RWPE2 (cell line): Measurements from ENCODE around the gene MAP2K2.

Source experiments
- ATAC-seq: fragments of 200-7000 bp; cut with Tn5 transposase; 3 replicates; pipeline ENCODE4 v1.9.1; 2021; ENCODE audit warnings: low read depth
- DNase-seq: peaks from one replicate; pipeline ENCODE4 v3.0.0-alpha.2; 2020; ENCODE audit warnings: low spot score
- H3K27ac ChIP-seq: fragments of 450-650 bp; 2 replicates; pipeline ENCODE4 v1.5.1; 2017; ENCODE audit warnings: mild to moderate bottlenecking; ENCODE audit not compliant: poor library complexity, severe bottlenecking
- H3K27me3 ChIP-seq: fragments of 250-450 bp; sonication (Bioruptor Pico); 2 replicates; pipeline ENCODE4 v1.5.1; 2021; ENCODE audit warnings: mild to moderate bottlenecking, moderate library complexity; ENCODE audit not compliant: insufficient read depth, poor library complexity, severe bottlenecking
- H3K36me3 ChIP-seq: fragments of 250-450 bp; sonication (Bioruptor Pico); 2 replicates; pipeline ENCODE4 v1.5.1; 2020; ENCODE audit warnings: low read depth, mild to moderate bottlenecking, moderate library complexity
- H3K4me1 ChIP-seq: fragments of 250-450 bp; sonication (Bioruptor Pico); 2 replicates; pipeline ENCODE4 v1.5.1; 2021; ENCODE audit warnings: mild to moderate bottlenecking, moderate library complexity; ENCODE audit not compliant: insufficient read depth, poor library complexity, severe bottlenecking
- H3K4me3 ChIP-seq: fragments of 250-450 bp; sonication (Bioruptor Pico); 2 replicates; pipeline ENCODE4 v1.5.1; 2021; ENCODE audit warnings: mild to moderate bottlenecking, moderate library complexity; ENCODE audit not compliant: severe bottlenecking
- H3K9me3 ChIP-seq: fragments of 250-450 bp; sonication (Bioruptor Pico); 2 replicates; pipeline ENCODE4 v1.5.1; 2021; ENCODE audit warnings: mild to moderate bottlenecking, moderate library complexity; ENCODE audit not compliant: severe bottlenecking
- CTCF ChIP-seq: fragments of 450-650 bp; IDR thresholded peaks from one replicate; pipeline ENCODE4 v1.5.1; 2017; ENCODE audit warnings: mild to moderate bottlenecking, moderate library complexity; ENCODE audit not compliant: poor library complexity, severe bottlenecking

The MAP2K2 gene

GRCh38 chr19:4115050-4115817 is 8.7 kb downstream of the MAP2K2 start:
- Histone ChIP-seq H3K4me3 (no peak overlapping the region), H3K4me1 (no peaks in the 10 kb centered on the region), H3K27ac (no peak overlapping the region), H3K9me3 (no peaks in the 10 kb centered on the region), H3K36me3 (peaks cover 58% of the 10 kb centered on the region), H3K27me3 (no peaks in the 10 kb centered on the region)
- TF ChIP-seq CTCF, result no peak
- DNase-seq (no peak), ATAC-seq (no peak)

- Histone ChIP-seq H3K9me3 (no peaks in the 10 kb centered on the region), H3K4me1 (no peaks in the 10 kb centered on the region), H3K36me3 (peaks cover 60% of the 10 kb centered on the region), H3K27me3 (no peaks in the 10 kb centered on the region), H3K4me3 (no peak overlapping the region), H3K27ac (no peak overlapping the region)
- TF ChIP-seq CTCF, result no peak
- ATAC-seq, result no peak
- DNase-seq, result no peak
These were observed 9.7 kb downstream of the MAP2K2 start for GRCh38 chr19:4114181-4114580.

- H3K9me3 ChIP-seq, result no peaks in the 10 kb centered on the region
- DNase-seq, result no peak
- no peaks in the 10 kb centered on the region for H3K27me3 ChIP-seq
- H3K4me1 ChIP-seq, result no peaks in the 10 kb centered on the region
- H3K27ac ChIP-seq, result no peak overlapping the region
- H3K4me3 ChIP-seq, result no peak overlapping the region
- H3K36me3 ChIP-seq, result peaks cover 63% of the 10 kb centered on the region
- ATAC-seq, result no peak
- TF ChIP-seq CTCF, result no peak
These were observed 10.4 kb downstream of the MAP2K2 start for GRCh38 chr19:4113398-4114088.

GRCh38 chr19:4112367-4112766 is 11.6 kb downstream of the MAP2K2 start:
- Histone ChIP-seq H3K4me3 (no peak overlapping the region), H3K36me3 (peaks cover 67% of the 10 kb centered on the region)
- TF ChIP-seq CTCF, result no peak

GRCh38 chr19:4109626-4109945 is 14.3 kb downstream of the MAP2K2 start:
- TF ChIP-seq CTCF, result no peak
- H3K4me3 ChIP-seq, result no peak overlapping the region
- no peaks in the 10 kb centered on the region for H3K4me1 ChIP-seq
- DNase-seq (no peak), ATAC-seq (no peak)
- H3K9me3 ChIP-seq, result no peaks in the 10 kb centered on the region
- peaks cover 60% of the 10 kb centered on the region for H3K36me3 ChIP-seq
- H3K27ac ChIP-seq, result no peak overlapping the region
- H3K27me3 ChIP-seq, result no peaks in the 10 kb centered on the region

More at GRCh38 chr19:4112367-4112766, 11.6 kb downstream of the MAP2K2 start:
- Histone ChIP-seq H3K27me3 (no peaks in the 10 kb centered on the region), H3K4me1 (no peaks in the 10 kb centered on the region), H3K9me3 (no peaks in the 10 kb centered on the region), H3K27ac (no peak overlapping the region)
- ATAC-seq (no peak), DNase-seq (no peak)
